ENCODE measurements around the gene RAPGEF4.

RAPGEF4 gene

DNA sequence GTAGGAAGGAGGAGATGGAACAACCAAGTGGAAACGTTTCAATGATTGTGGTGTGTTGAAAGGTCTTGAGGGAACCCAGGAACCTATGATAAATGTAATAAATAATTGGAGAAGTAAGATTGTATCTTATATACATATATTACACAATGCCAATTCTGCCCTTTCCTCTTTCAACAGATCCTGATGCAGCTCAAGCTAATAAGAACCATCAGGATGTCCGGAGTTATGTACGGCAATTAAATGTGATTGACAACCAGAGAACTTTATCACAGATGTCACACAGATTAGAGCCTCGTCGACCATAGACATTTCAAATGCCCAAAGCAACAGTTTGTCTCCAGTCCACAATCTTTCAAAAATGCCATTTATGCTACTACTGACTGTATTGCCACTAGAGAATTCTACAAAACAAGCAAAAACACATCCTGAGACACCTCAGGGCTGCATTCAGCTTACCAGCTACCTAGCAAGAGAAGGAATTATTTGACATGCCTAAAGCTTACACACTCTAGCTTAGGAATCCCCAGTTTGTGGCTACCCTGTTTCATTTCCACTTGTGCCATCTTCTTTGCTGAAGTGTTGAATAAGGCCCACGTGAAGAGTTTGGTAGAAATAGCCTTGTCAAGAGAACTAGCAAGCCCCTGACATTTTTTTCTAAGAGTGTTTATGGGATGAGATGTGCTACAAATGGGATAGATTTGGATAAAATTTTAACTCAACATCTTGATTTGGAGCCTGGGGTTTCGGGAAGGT, 316.0 kb downstream of the RAPGEF4 start:
- Histone ChIP-seq H3K4me3 (ENCODE audit: low read length) (no peak overlapping the region), H3K27me3 (replicated peaks; ENCODE audit: control insufficient read depth, insufficient read depth, low read length) (no peaks in the 10 kb centered on the region), H3K36me3 (ENCODE audit: control insufficient read depth, insufficient read depth, low read length, severe bottlenecking) (no peaks in the 10 kb centered on the region), H3K9me3 (ENCODE audit: control insufficient read depth, low read length) (no peaks in the 10 kb centered on the region), H3K4me1 (ENCODE audit: control insufficient read depth, insufficient read depth, low read length) (peaks cover 30% of the 10 kb centered on the region), H3K9ac (ENCODE audit: low read length) (no peak overlapping the region)
- DNase-seq (ENCODE audit: low read depth), result no peak

DNA sequence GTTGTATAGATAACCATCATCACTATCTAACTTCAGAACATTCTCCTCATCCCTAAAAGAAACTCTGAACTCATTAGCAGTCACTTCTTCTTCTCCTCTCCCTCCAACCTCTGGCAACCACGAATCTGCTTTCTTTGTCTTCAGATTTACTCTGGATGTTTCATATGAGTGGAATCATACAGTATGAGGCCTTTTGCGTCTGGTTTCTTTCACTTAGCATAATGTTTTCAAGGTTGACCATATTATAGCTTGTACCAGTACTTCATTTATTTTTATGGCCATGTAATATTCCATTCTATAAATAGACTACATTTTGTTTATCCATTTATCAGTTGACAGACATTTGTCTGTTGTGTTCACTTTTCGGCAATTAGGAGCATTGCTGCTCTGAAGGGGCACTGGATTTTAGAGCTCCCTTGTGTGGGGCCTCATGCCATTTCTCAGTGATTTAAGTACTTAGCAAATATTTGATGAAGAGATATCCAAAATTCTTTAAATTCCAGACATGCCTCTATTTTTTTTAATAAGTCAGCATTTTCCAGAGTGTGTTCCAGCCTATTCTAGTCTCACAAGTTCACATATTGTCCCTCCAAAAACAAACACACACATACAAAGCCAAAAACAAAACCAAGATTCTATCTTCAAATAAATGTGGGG, 317.5 kb downstream of the RAPGEF4 start:
- peaks cover 30% of the 10 kb centered on the region for H3K4me1 ChIP-seq (ENCODE audit: control insufficient read depth, insufficient read depth, low read length)
- H3K27me3 ChIP-seq (replicated peaks; ENCODE audit: control insufficient read depth, insufficient read depth, low read length), result no peaks in the 10 kb centered on the region
- DNase-seq (ENCODE audit: low read depth), result peak; percentile 14
- no peak overlapping the region for H3K9ac ChIP-seq (ENCODE audit: low read length)
- no peak overlapping the region for H3K4me3 ChIP-seq (ENCODE audit: low read length)
- H3K9me3 ChIP-seq (ENCODE audit: control insufficient read depth, low read length), result no peaks in the 10 kb centered on the region
- H3K36me3 ChIP-seq (ENCODE audit: control insufficient read depth, insufficient read depth, low read length, severe bottlenecking), result no peaks in the 10 kb centered on the region

DNA sequence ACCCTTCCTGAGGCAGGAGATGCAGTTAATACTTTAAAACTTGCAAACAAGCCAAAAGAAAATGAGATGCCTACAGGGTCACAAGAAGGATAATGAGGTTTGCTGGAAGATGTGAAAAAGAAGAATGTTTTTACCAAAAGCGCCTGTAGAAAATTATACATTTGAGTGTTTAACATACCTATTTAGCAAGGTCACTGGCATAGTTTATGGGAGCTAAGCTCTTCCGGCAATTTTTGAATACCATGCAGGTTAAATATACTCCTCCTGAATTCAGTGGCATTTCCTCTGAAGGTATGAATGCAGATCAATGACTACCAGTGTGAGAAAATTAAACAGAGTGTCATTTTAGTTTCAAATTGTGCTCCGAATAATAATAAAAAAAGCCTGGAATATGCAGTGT, 318.8 kb downstream of the RAPGEF4 start:
- Histone ChIP-seq H3K4me3 (ENCODE audit: low read length) (no peak overlapping the region), H3K9ac (ENCODE audit: low read length) (no peak overlapping the region), H3K4me1 (ENCODE audit: control insufficient read depth, insufficient read depth, low read length) (peaks cover 34% of the 10 kb centered on the region), H3K9me3 (ENCODE audit: control insufficient read depth, low read length) (no peaks in the 10 kb centered on the region), H3K27me3 (replicated peaks; ENCODE audit: control insufficient read depth, insufficient read depth, low read length) (no peaks in the 10 kb centered on the region), H3K36me3 (ENCODE audit: control insufficient read depth, insufficient read depth, low read length, severe bottlenecking) (no peaks in the 10 kb centered on the region)
- DNase-seq (ENCODE audit: low read depth), result peak; percentile 56

DNA sequence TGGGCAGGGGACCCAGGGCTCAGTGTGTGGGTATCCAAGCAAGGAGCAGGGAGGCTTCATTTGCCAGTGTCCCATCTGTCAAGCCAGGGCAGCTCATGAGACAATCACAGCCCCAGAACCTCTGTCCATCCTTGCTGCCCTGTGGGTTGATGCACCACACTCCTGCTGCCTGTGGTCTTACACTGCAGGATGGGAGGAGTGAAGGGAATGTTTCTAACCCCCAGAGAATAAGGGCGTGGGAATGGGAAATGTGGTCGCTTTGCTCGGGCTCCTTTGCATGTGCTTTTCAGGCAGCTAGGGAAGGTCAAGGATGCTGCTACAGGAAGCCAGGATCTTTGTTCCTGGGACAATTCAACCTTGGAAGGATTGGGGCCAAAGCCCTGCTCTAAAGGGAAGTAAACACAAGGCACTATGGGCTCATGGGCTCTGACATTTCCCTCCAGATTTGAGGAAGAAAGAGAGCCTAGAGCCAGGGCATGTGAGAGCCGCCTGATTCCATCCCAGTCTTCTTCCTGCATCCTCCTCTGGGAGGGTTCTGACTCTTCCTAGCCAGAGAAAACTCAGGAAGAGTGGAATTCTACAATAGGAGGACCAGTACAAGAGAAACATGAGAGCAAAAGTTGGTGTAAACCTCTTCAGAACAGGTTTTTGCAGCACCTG, 321.2 kb downstream of the RAPGEF4 start:
- Histone ChIP-seq H3K27me3 (replicated peaks; ENCODE audit: control insufficient read depth, insufficient read depth, low read length) (no peaks in the 10 kb centered on the region), H3K36me3 (ENCODE audit: control insufficient read depth, insufficient read depth, low read length, severe bottlenecking) (no peaks in the 10 kb centered on the region), H3K9ac (ENCODE audit: low read length) (no peak overlapping the region), H3K9me3 (ENCODE audit: control insufficient read depth, low read length) (no peaks in the 10 kb centered on the region), H3K4me1 (ENCODE audit: control insufficient read depth, insufficient read depth, low read length) (peaks cover 39% of the 10 kb centered on the region), H3K4me3 (ENCODE audit: low read length) (no peak overlapping the region)
- DNase-seq (ENCODE audit: low read depth), result no peak

DNA sequence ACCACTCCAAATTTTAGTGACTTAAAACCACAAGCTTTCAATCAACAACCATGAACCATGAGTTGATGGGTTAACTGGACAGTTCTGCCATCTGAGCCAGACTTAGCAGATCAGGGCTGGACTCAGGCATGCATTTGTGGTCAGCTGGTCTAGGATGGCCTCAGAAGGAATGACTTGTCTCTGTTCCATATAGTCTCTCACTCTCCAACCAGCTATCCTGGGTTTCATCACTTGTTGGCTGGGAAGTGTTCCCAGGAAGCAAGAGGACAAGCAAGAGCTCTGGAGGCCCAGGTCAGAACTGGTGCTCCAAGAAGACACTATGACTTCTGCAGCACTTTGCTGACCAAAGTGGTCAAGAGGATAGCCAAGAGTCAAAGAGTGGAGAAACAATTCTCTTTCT, 322.5 kb downstream of the RAPGEF4 start:
- Histone ChIP-seq H3K4me1 (ENCODE audit: control insufficient read depth, insufficient read depth, low read length) (peaks cover 39% of the 10 kb centered on the region), H3K9ac (ENCODE audit: low read length) (no peak overlapping the region), H3K27me3 (replicated peaks; ENCODE audit: control insufficient read depth, insufficient read depth, low read length) (no peaks in the 10 kb centered on the region), H3K36me3 (ENCODE audit: control insufficient read depth, insufficient read depth, low read length, severe bottlenecking) (no peaks in the 10 kb centered on the region), H3K9me3 (ENCODE audit: control insufficient read depth, low read length) (no peaks in the 10 kb centered on the region), H3K4me3 (ENCODE audit: low read length) (peak overlapping the region; percentile 9)
- DNase-seq (ENCODE audit: low read depth), result peak; percentile 26

DNA sequence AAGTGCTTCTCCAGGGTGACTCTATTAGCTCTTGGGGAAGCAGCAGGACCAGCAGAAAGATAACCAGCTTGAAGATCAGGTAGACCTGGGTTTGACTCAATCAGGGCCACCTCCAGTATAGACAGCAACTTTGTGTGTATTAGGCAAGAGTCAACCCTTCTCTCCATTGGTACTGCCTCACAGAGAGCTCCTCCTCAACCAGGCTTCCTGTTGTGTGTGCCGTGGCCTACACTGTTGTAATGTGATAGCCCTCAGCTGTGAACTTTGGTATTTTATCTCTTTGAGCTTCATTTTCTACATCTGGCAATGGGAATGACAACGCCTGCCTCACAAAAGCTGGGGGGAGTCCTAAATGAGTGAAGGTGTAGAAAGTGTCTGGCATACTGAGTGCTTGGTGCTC, 323.0 kb downstream of the RAPGEF4 start:
- DNase-seq (ENCODE audit: low read depth), result no peak
- H3K4me1 ChIP-seq (ENCODE audit: control insufficient read depth, insufficient read depth, low read length), result peaks cover 37% of the 10 kb centered on the region
- no peaks in the 10 kb centered on the region for H3K36me3 ChIP-seq (ENCODE audit: control insufficient read depth, insufficient read depth, low read length, severe bottlenecking)
- no peaks in the 10 kb centered on the region for H3K27me3 ChIP-seq (replicated peaks; ENCODE audit: control insufficient read depth, insufficient read depth, low read length)
- H3K9ac ChIP-seq (ENCODE audit: low read length), result no peak overlapping the region
- H3K9me3 ChIP-seq (ENCODE audit: control insufficient read depth, low read length), result no peaks in the 10 kb centered on the region
- H3K4me3 ChIP-seq (ENCODE audit: low read length), result peak overlapping the region; percentile 9

DNA sequence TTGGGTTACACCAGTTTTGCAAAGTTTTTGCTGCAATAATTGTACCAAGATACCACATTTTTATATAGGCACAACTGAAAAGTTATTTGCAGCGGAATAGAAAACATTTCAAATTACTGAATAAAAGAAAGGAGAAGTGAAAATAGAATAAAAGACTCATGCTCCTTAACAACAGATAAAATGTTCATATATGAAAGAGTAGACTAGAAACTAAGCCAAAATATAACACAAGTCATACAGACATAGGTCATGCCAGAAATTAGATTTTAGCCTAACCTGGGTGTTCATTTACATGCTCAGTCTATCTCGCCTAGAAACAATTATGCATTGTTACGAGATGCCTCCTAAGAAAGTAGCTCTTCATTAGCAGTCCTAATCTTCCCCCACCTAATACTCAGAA, 323.6 kb downstream of the RAPGEF4 start:
- H3K9me3 ChIP-seq (ENCODE audit: control insufficient read depth, low read length), result no peaks in the 10 kb centered on the region
- peaks cover 41% of the 10 kb centered on the region for H3K4me1 ChIP-seq (ENCODE audit: control insufficient read depth, insufficient read depth, low read length)
- no peak for DNase-seq (ENCODE audit: low read depth)
- H3K9ac ChIP-seq (ENCODE audit: low read length), result no peak overlapping the region
- H3K36me3 ChIP-seq (ENCODE audit: control insufficient read depth, insufficient read depth, low read length, severe bottlenecking), result no peaks in the 10 kb centered on the region
- no peak overlapping the region for H3K4me3 ChIP-seq (ENCODE audit: low read length)
- H3K27me3 ChIP-seq (replicated peaks; ENCODE audit: control insufficient read depth, insufficient read depth, low read length), result no peaks in the 10 kb centered on the region

DNA sequence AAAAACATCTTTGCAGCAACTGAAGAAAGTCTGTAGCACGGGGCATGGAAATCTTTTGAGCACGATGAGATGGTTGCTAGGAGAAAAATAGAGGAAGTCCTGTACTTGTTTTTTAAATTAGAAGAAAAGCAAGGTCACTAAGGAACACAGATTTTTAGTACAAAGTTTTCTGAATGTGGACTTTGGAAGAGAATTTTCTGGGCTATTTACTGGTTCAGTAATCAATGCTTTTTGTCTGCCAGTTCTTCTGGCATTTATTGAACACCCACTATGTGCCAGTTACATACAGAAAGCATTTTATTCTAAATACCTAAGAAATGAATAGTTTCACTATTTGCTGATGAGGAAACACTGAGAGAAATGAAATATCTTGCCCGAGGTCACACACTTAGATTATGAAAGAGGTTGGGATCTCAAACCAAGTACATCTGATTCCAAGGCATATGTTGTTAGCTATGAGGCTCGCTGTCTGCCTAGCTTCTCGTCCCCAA, 324.4 kb downstream of the RAPGEF4 start:
- Histone ChIP-seq H3K9me3 (ENCODE audit: control insufficient read depth, low read length) (no peaks in the 10 kb centered on the region), H3K4me1 (ENCODE audit: control insufficient read depth, insufficient read depth, low read length) (peaks cover 48% of the 10 kb centered on the region), H3K4me3 (ENCODE audit: low read length) (no peak overlapping the region), H3K9ac (ENCODE audit: low read length) (no peak overlapping the region), H3K36me3 (ENCODE audit: control insufficient read depth, insufficient read depth, low read length, severe bottlenecking) (no peaks in the 10 kb centered on the region), H3K27me3 (replicated peaks; ENCODE audit: control insufficient read depth, insufficient read depth, low read length) (no peaks in the 10 kb centered on the region)
- peak; percentile 86 for DNase-seq (ENCODE audit: low read depth)

DNA sequence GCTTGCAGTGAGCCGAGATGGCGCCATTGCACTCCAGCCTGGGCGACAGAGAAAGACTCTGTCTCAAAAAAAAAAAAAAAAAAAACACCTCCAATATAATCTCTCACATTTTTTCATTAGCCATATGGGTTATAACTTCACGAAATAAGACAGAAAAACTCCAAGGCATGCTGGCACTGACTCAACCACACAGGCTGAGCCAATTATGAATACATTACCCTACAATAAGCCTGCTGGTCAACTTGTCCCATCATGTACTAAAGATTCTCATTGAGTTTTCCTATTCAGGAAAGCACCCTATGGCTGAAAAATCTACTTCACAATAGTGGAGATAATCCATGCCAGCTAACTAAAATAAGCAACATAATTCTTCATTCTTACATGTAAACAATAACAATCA, 327.2 kb downstream of the RAPGEF4 start:
- no peak overlapping the region for H3K4me3 ChIP-seq (ENCODE audit: low read length)
- H3K9me3 ChIP-seq (ENCODE audit: control insufficient read depth, low read length), result no peaks in the 10 kb centered on the region
- peak; percentile 66 for DNase-seq (ENCODE audit: low read depth)
- H3K4me1 ChIP-seq (ENCODE audit: control insufficient read depth, insufficient read depth, low read length), result peaks cover 52% of the 10 kb centered on the region
- H3K36me3 ChIP-seq (ENCODE audit: control insufficient read depth, insufficient read depth, low read length, severe bottlenecking), result no peaks in the 10 kb centered on the region
- H3K27me3 ChIP-seq (replicated peaks; ENCODE audit: control insufficient read depth, insufficient read depth, low read length), result no peaks in the 10 kb centered on the region
- no peak overlapping the region for H3K9ac ChIP-seq (ENCODE audit: low read length)

DNA sequence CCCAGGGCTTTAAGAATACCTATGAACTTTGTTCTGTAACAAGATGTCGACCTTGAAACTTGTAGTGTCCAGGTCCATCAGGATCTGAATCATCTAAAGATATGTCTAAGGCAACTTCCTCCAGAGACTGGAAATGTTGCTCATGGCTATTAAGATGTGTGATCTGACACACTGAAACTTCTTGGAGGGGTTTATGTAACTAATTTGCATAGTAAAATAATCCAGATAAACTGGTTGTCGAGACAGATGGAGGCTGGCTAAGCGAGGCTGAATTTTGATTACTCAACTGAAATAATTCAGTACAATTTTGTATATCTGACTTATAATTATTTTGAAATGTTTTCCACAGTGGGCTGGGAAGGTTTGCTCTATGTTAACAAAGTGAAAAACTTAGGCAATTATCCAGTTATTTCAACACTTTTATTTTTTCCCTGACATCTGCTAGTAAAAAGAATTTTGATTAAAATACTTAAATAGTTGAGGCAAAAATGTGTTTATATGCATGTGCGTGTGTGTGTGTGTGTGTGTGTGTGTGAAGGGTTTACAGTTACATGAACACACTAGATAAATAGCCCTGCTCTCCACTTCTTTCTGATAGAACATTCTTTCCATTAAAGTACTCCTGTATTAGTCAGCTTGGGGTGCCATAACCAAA, 328.6 kb downstream of the RAPGEF4 start:
- no peak overlapping the region for H3K9ac ChIP-seq (ENCODE audit: low read length)
- no peaks in the 10 kb centered on the region for H3K27me3 ChIP-seq (replicated peaks; ENCODE audit: control insufficient read depth, insufficient read depth, low read length)
- H3K4me1 ChIP-seq (ENCODE audit: control insufficient read depth, insufficient read depth, low read length), result peaks cover 37% of the 10 kb centered on the region
- DNase-seq (ENCODE audit: low read depth), result peak; percentile 66
- H3K9me3 ChIP-seq (ENCODE audit: control insufficient read depth, low read length), result no peaks in the 10 kb centered on the region
- no peak overlapping the region for H3K4me3 ChIP-seq (ENCODE audit: low read length)
- no peaks in the 10 kb centered on the region for H3K36me3 ChIP-seq (ENCODE audit: control insufficient read depth, insufficient read depth, low read length, severe bottlenecking)
